GM12801 (cell line): ENCODE results near the gene ZBTB7C.

ENCODE experiments used
- CTCF ChIP-seq: IDR thresholded peaks from one replicate; pipeline ENCODE4 v1.5.1; 2011; ENCODE audit warnings: control low read depth; ENCODE audit not compliant: insufficient read length; ENCODE audit errors: extremely low read depth

ZBTB7C gene

GRCh38 chr18:48072428-48073204 lies 336.6 kb downstream of the ZBTB7C start:
- no peak for TF ChIP-seq CTCF

GRCh38 chr18:48068916-48069445 lies 340.2 kb downstream of the ZBTB7C start:
- TF ChIP-seq CTCF: no peak

- no peak for TF ChIP-seq CTCF
These were observed 342.9 kb downstream of the ZBTB7C start for GRCh38 chr18:48066225-48066652.

DNA sequence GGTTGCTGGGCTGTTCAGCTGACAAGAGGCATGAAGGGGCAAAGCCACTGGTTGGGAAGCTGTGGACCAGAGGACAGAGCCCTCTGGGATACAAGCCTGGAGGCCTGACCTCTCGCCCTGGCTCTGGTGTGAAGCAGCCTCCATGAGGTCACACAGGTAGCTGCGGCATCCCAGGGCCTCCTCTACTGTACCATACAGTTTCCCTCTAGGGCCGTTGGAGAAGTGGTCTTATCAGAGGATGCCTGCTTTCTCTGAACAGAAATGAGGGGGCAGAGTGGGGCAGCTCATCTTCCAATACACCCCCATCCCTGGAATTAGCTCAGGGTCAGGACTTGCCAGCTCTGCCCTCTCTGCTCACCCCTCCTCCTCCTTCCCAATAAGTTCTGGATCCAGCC lies 343.6 kb downstream of the ZBTB7C start:
- no peak for TF ChIP-seq CTCF

DNA sequence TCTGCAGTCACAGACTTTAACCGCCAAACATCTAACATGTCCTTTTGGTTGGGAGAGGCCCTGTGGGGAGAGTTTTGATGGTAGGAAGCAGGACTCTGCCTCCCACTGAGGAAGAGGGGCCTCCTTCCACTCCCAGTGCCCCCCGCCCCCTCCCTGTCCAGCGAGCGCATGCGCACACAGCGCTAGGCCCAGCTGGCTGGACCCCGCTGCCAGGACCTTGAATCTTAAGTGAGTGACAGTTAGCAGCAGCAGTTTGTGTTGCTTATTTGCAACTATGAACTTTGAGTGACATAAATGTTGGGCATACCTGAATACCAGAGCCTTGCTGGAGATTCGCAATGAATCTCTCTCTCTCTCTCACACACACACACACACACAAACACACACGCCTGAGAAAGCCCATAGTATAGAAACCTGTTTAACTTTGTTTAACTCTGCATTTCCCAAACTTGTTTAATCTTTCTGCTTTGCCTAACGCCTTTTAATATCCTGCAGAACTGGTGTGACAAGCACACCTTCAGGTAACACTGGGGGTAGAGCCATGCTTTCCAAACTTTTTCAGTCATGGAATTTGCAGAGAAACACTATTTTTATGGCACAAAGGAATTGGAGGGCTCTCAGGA lies 344.1 kb downstream of the ZBTB7C start:
- TF ChIP-seq CTCF: no peak

- TF ChIP-seq CTCF: no peak
These were observed 347.2 kb downstream of the ZBTB7C start for GRCh38 chr18:48061781-48062570.

GRCh38 chr18:48060970-48061369 lies 348.2 kb downstream of the ZBTB7C start:
- TF ChIP-seq CTCF: no peak
